ENCODE data around the gene LYPD6B. TPM values are rescaled to one million over a fixed set of nuclear protein-coding genes. Genes with fewer than 3 reads are reported as not detected.

Gene LYPD6B
- total RNA-seq, 1 experiment from 2014 or later = 2.0 TPM

DNA sequence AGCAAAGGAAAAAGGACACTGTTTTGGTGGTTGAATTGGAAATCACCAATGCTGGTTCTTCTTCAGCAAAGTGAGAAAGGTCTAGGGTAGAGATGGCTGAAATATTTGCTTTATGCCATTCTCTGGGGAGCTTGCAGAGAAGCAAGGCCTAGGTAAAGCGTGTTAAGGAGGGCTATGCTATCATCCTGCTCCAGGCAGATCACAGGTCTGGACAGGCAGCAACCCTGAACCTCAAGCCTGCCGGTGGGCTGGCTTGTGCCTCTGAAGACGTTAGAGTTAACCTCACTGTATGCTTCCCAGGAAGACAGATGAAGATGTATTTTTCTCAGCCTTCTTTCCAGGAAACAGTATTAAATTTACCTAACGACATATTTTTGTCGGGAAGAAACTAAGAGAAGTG, 153.4 kb downstream of the LYPD6B start:
- no peak overlapping the region for H4K5ac ChIP-seq (ENCODE audit: insufficient read length, low read depth, low read length)
- no peak overlapping the region for H4K8ac ChIP-seq (replicated peaks; ENCODE audit: insufficient read length, low read depth, low read length)
- no peaks in the 10 kb centered on the region for H3K79me1 ChIP-seq (ENCODE audit: insufficient read depth, low read depth, low read length, poor library complexity, severe bottlenecking)
- H3K56ac ChIP-seq (ENCODE audit: insufficient read length, low read depth, low read length) = no peak overlapping the region
- H3K23ac ChIP-seq (ENCODE audit: insufficient read length, low read depth, low read length) = no peak overlapping the region
- H3K14ac ChIP-seq (ENCODE audit: insufficient read depth, low read length) = no peak overlapping the region
- no peaks in the 10 kb centered on the region for H3K27me3 Mint-ChIP-seq (ENCODE audit: low read depth)
- no peak overlapping the region for H2BK20ac ChIP-seq (ENCODE audit: low read depth, low read length, poor library complexity, severe bottlenecking)
- no peak overlapping the region for H4K91ac ChIP-seq (ENCODE audit: insufficient read length, low read depth, low read length)
- H3T11ph ChIP-seq (ENCODE audit: low read length) = no peak overlapping the region
- DNase-seq = no peak
- no peaks in the 10 kb centered on the region for H3K79me2 ChIP-seq (ENCODE audit: insufficient read depth, low read length)
- no peaks in the 10 kb centered on the region for H3K27me3 ChIP-seq (ENCODE audit: insufficient read depth, low read length)
- no peak overlapping the region for H3K9ac ChIP-seq (ENCODE audit: extremely low read depth, insufficient read length, low read length)
- no peak overlapping the region for H3K27ac ChIP-seq (ENCODE audit: insufficient read length, low read depth, low read length)
- H3K4me1 ChIP-seq (ENCODE audit: insufficient read depth, low read length) = no peaks in the 10 kb centered on the region
- H2BK12ac ChIP-seq (ENCODE audit: insufficient read length, low read depth, low read length) = no peak overlapping the region
- no peaks in the 10 kb centered on the region for H3K36me3 Mint-ChIP-seq (ENCODE audit: insufficient read depth in 1 of 3, low read depth in 3 of 3)
- H2AK5ac ChIP-seq (ENCODE audit: insufficient read length, low read length) = no peak overlapping the region
- H3K9me3 ChIP-seq (ENCODE audit: control insufficient read depth, low read depth, low read length) = no peaks in the 10 kb centered on the region
- H3K18ac ChIP-seq (ENCODE audit: insufficient read length, low read depth, low read length) = no peak overlapping the region
- TF ChIP-seq, protein P1, sequence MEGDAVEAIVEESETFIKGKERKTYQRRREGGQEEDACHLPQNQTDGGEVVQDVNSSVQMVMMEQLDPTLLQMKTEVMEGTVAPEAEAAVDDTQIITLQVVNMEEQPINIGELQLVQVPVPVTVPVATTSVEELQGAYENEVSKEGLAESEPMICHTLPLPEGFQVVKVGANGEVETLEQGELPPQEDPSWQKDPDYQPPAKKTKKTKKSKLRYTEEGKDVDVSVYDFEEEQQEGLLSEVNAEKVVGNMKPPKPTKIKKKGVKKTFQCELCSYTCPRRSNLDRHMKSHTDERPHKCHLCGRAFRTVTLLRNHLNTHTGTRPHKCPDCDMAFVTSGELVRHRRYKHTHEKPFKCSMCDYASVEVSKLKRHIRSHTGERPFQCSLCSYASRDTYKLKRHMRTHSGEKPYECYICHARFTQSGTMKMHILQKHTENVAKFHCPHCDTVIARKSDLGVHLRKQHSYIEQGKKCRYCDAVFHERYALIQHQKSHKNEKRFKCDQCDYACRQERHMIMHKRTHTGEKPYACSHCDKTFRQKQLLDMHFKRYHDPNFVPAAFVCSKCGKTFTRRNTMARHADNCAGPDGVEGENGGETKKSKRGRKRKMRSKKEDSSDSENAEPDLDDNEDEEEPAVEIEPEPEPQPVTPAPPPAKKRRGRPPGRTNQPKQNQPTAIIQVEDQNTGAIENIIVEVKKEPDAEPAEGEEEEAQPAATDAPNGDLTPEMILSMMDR (conservative IDR thresholded peaks at IDR 0.05) = no peak
- H3K23me2 ChIP-seq (ENCODE audit: insufficient read length, low read depth, low read length, poor library complexity, severe bottlenecking) = no peaks in the 10 kb centered on the region
- no peak overlapping the region for H3K27ac Mint-ChIP-seq
- peaks cover 6 to 7% of the 10 kb centered on the region in 2 experiments for H3K4me1 Mint-ChIP-seq
- no peak overlapping the region for H3K4ac ChIP-seq (ENCODE audit: low read depth, low read length)
- H2BK120ac ChIP-seq (ENCODE audit: low read depth, low read length, poor library complexity, severe bottlenecking) = no peak overlapping the region
- H3K4me3 Mint-ChIP-seq = no peak overlapping the region
- no peak overlapping the region for H2BK15ac ChIP-seq (ENCODE audit: low read depth, low read length)
- no CpG with 5 or more reads among the region's 5 CpGs for WGBS (ENCODE audit: extremely low coverage, insufficient read length, low lambda C conversion rate)
- no peak overlapping the region for H3K4me2 ChIP-seq (ENCODE audit: insufficient read depth, insufficient read length, low read length)
- no peaks in the 10 kb centered on the region for H4K20me1 ChIP-seq (ENCODE audit: control insufficient read depth, insufficient read depth, insufficient read length)
- no peaks in the 10 kb centered on the region for H3K9me3 Mint-ChIP-seq
- no peak overlapping the region for H2AFZ ChIP-seq (ENCODE audit: low read length)
- H2BK5ac ChIP-seq (ENCODE audit: insufficient read length, low read length) = no peak overlapping the region

All from H9 (cell line).